Activated T-cell treated with anti-CD3 and anti-CD28 coated beads, Interleukin-2, amount 50 U/mL, for 72 hours (primary cell): Measurements from ENCODE around the gene TMEM61. TPM values are rescaled to one million over a fixed set of nuclear protein-coding genes. Genes with fewer than 3 reads are reported as not detected.

Experiments used
- ATAC-seq, 2 donors: fragments of 150-1000 bp; cut with Tn5 transposase; replicated peaks in 1 of 2; 2 replicates each; pipeline ENCODE4 v1.10.0; 2021; ENCODE audit warnings: moderate library complexity in 2 of 2, mild to moderate bottlenecking in 1 of 2
- DNase-seq, 2 donors: peaks; one replicate each; pipeline ENCODE4 v3.0.0; 2021 to 2022; ENCODE audit warnings: mixed read lengths in 1 of 2
- H3K27ac Mint-ChIP-seq: one replicate; pipeline ENCODE4 v1.8.0; 2022; ENCODE audit warnings: mild to moderate bottlenecking, moderate library complexity, mixed read lengths
- H3K27me3 Mint-ChIP-seq: one replicate; pipeline ENCODE4 v1.8.0; 2022; ENCODE audit warnings: low read depth, mixed read lengths
- H3K36me3 Mint-ChIP-seq, 2 donors: one replicate each; pipeline ENCODE4 v1.8.0; 2022; ENCODE audit warnings: mixed read lengths in 2 of 2, mild to moderate bottlenecking in 1 of 2; ENCODE audit not compliant: insufficient read depth in 2 of 2
- H3K4me1 Mint-ChIP-seq: one replicate; pipeline ENCODE4 v1.8.0; 2022; ENCODE audit warnings: low read depth, mixed read lengths
- H3K4me3 Mint-ChIP-seq, 2 donors: one replicate each; pipeline ENCODE4 v1.8.0; 2022; ENCODE audit warnings: mild to moderate bottlenecking in 2 of 2, mixed read lengths in 2 of 2, moderate library complexity in 2 of 2
- H3K9me3 Mint-ChIP-seq, 2 donors: one replicate each; pipeline ENCODE4 v1.8.0; 2022; ENCODE audit warnings: mixed read lengths in 2 of 2
- total RNA-seq, 2 donors: library from RNA; stranded (reverse); gene quantifications; one replicate each; pipeline ENCODE4 v1.2.3, GENCODE V29; 2022

The TMEM61 gene
- total RNA-seq, 2 donors from 2014 or later = not detected

DNA sequence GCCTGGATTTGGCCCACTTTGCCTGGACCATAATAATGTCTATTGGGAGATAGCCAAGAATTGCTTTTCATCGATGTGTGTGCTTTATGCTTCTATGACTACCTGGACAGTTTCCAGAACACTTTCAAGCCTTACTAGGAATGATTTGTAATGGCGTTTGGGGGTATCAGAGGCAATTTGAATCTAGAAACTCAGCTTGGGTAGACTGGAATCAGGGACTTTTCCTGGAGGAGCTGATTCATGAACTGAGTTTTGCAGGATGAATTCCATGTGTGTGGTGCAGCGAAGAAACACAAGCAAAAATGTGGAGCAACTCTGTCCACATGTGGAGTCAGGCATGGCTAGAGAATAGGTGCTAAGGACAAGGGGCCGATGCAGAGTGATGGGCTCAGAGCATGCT, 11.9 kb upstream of the TMEM61 start:
- ATAC-seq (no peak), DNase-seq (no peak)
- Mint-ChIP-seq H3K27ac (no peak overlapping the region), H3K36me3 (no peaks in the 10 kb centered on the region), H3K27me3 (peaks cover 38% of the 10 kb centered on the region), H3K4me3 (no peak overlapping the region), H3K4me1 (peaks cover 10% of the 10 kb centered on the region), H3K9me3 (no peaks in the 10 kb centered on the region)

DNA sequence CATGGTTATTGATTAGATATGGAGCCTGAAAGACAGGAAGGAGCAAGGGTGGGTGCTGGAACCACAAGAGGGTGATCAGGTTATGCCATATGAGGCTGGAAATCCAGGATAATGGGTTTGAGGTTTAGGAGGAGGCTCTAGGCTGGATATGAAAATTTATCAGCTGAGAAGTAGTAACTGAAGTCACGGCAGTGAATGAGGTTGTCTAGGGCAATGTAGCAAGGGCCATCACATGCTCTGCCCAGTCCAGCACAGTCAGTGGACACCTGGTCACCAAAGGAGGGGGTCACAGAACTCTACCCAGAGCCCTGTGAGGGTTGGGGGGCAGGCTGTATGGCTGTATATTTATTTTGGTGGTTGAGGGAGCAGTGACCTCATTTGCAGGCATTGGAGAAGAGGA, 10.5 kb upstream of the TMEM61 start:
- Mint-ChIP-seq H3K4me3 (no peak overlapping the region), H3K36me3 (no peaks in the 10 kb centered on the region), H3K27ac (no peak overlapping the region), H3K4me1 (peaks cover 10% of the 10 kb centered on the region), H3K27me3 (peaks cover 41% of the 10 kb centered on the region), H3K9me3 (no peaks in the 10 kb centered on the region)
- DNase-seq = no peak
- no peak for ATAC-seq

GRCh38 chr1:54970901-54971300, 9.5 kb upstream of the TMEM61 start:
- ATAC-seq = no peak
- H3K4me1 Mint-ChIP-seq = peaks cover 10% of the 10 kb centered on the region
- H3K27me3 Mint-ChIP-seq = peaks cover 49% of the 10 kb centered on the region
- H3K27ac Mint-ChIP-seq = no peak overlapping the region
- H3K9me3 Mint-ChIP-seq = no peaks in the 10 kb centered on the region
- no peaks in the 10 kb centered on the region for H3K36me3 Mint-ChIP-seq
- H3K4me3 Mint-ChIP-seq = no peak overlapping the region
- no peak for DNase-seq

- no peak for DNase-seq
- Mint-ChIP-seq H3K4me3 (no peak overlapping the region), H3K4me1 (peaks cover 10% of the 10 kb centered on the region), H3K27ac (no peak overlapping the region), H3K9me3 (no peaks in the 10 kb centered on the region), H3K36me3 (no peaks in the 10 kb centered on the region), H3K27me3 (peaks cover 45% of the 10 kb centered on the region)
- peak; percentile 50 to 71 for ATAC-seq
Measured at GRCh38 chr1:54971317-54971791, 9.1 kb upstream of the TMEM61 start.

- Mint-ChIP-seq H3K9me3 (no peaks in the 10 kb centered on the region), H3K27ac (no peak overlapping the region), H3K4me1 (peaks cover 10% of the 10 kb centered on the region), H3K27me3 (peaks cover 35% of the 10 kb centered on the region), H3K4me3 (no peak overlapping the region), H3K36me3 (no peaks in the 10 kb centered on the region)
- ATAC-seq = no peak
- DNase-seq = no peak
Measured at GRCh38 chr1:54972436-54972835, 8.0 kb upstream of the TMEM61 start.

GRCh38 chr1:54973205-54973921, 7.1 kb upstream of the TMEM61 start:
- DNase-seq = no peak
- Mint-ChIP-seq H3K27me3 (peaks cover 43% of the 10 kb centered on the region), H3K4me3 (no peak overlapping the region), H3K9me3 (no peaks in the 10 kb centered on the region), H3K4me1 (peaks cover 10% of the 10 kb centered on the region), H3K36me3 (no peaks in the 10 kb centered on the region), H3K27ac (no peak overlapping the region)
- ATAC-seq = no peak

DNA sequence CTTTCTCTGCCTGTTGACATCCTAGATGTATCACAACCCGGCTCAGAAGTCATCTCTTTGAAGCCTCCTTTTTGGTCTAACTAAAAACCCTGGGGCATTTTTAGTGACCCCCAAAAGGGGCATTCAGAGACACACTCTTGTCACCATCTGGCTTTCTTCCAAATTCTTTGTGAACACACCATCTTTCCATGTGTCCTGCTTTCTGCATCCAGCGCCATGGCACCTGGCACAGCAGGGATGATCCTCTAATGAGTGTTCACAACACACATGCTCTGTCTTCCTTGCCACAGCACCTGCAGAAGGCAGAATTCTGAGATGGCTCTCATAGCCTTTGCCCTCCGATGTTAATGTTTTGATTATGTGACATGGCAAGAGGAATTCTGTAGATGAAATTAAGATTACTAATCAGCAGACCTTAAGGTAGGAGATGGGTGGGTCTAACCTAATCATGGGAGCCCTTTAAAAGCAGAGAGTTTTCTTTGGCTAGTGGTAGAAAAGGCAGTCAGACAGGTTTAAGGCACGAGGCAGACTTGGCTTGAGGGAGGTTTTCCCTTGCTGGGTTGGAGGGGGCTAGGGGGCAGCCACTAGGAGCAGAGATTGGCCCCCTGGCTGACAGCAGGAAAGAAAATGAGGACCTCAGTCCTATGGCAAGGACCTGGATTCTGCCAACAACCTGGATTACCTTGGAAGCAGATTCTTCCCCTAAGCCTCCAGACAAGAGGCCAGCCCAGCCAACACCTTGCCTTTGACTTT, 4.9 kb upstream of the TMEM61 start:
- Mint-ChIP-seq H3K36me3 (no peaks in the 10 kb centered on the region), H3K4me3 (no peak overlapping the region), H3K9me3 (no peaks in the 10 kb centered on the region), H3K4me1 (peaks cover 10% of the 10 kb centered on the region), H3K27me3 (peaks cover 47% of the 10 kb centered on the region), H3K27ac (no peak overlapping the region)
- ATAC-seq = no peak
- no peak for DNase-seq

DNA sequence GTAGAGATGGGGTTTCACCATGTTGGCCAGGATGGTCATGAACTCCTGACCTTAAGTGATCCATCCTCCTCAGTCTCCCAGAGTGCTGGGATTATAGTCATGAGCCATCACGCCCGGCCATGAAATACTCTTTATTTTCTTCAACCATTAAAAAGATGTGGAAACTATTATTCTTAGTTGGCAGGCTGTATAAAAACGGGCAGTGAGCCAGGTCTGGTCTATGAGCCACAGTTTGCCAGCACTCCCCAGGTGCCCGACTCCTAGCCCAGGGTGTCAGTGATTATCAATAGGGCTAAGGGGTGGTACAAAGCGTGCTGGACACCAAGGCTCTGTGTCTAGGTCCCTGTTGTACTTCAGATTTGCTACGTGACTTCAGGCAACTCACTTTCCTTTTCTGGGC, 3.7 kb upstream of the TMEM61 start:
- peaks cover 1% of the 10 kb centered on the region for H3K4me1 Mint-ChIP-seq
- ATAC-seq = no peak
- peaks cover 47% of the 10 kb centered on the region for H3K27me3 Mint-ChIP-seq

DNA sequence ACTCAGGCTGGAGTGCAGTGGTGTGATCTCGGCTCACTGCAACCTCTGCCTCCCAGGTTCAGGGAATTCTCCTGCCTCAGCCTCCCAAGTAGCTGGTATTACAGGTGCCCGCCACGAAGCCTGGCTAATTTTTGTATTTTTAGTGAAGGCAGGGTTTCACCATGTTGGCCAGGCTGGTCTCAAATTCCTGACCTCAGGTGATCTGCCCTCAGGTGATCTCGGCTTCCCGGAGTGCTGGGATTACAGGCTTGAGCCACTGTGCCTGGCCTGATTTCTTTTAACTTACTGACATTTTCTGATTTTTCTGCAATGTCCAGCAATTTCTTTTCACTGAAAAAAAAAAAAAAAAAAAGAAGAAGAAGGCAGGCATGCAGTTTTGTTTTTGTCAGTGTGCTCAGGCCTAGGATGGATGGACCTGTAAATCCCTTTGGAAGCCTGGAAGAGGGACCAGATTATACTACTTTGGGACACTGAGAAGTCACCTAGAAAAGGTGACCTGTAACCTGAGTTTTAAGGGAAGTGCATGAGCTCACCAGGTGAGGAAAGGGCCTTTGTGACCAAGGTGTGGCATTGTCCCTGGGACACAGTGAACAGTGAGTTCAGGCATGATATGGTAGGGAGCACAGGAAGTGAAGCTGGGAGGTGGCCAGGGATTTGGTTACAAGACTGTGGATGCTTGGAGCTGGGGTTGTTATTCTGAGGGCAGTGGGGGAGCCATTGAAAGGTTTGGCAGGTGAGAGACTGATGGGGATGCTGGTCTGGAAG, 2.7 kb upstream of the TMEM61 start:
- no peak for DNase-seq

More for the DNA sequence above, 3.7 kb upstream of the TMEM61 start:
- Mint-ChIP-seq H3K36me3 (no peaks in the 10 kb centered on the region), H3K9me3 (no peaks in the 10 kb centered on the region), H3K4me3 (no peak overlapping the region), H3K27ac (no peak overlapping the region)
- DNase-seq = no peak

GRCh38 chr1:54978528-54979326, 1.7 kb upstream of the TMEM61 start:
- no peak for DNase-seq
- Mint-ChIP-seq H3K9me3 (no peaks in the 10 kb centered on the region), H3K27me3 (peaks cover 35% of the 10 kb centered on the region), H3K36me3 (no peaks in the 10 kb centered on the region), H3K27ac (no peak overlapping the region), H3K4me1 (no peaks in the 10 kb centered on the region), H3K4me3 (no peak overlapping the region)
- no peak for ATAC-seq

More for the DNA sequence above, 2.7 kb upstream of the TMEM61 start:
- Mint-ChIP-seq H3K4me1 (no peaks in the 10 kb centered on the region), H3K27ac (no peak overlapping the region), H3K36me3 (no peaks in the 10 kb centered on the region), H3K9me3 (no peaks in the 10 kb centered on the region), H3K4me3 (no peak overlapping the region), H3K27me3 (peaks cover 45% of the 10 kb centered on the region)
- no peak for ATAC-seq

DNA sequence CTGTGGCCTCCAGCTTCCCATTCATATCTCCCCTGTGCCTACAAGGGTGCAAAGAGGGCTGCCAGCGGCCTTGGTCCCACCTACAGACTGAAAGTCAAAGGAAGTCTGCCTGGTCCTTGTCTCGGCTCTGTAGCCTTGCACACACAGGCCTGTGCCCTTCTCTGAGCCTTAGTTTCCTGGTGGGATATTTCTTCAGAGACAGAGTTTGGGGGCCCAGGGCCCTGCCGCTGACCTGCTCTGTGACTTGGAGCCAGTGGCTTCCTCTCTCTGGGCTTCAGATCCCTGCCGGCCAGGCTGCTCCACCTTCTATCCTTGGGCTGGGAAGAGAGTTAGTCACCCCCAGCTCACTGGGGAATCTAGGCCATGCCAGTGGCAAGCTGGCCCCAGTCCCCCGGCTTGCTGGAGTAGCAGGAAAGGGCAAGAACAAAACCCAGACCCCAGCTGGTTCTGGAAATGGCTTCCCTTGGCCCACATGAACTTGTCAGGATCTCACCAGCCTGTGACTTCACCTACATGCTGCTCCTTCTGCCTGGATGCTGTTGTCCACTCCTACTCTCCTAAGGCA, 1.0 kb upstream of the TMEM61 start:
- ATAC-seq = no peak
- H3K4me1 Mint-ChIP-seq = no peaks in the 10 kb centered on the region
- H3K27ac Mint-ChIP-seq = no peak overlapping the region
- H3K27me3 Mint-ChIP-seq = peaks cover 34% of the 10 kb centered on the region
- no peak for DNase-seq
- no peaks in the 10 kb centered on the region for H3K36me3 Mint-ChIP-seq
- no peak overlapping the region for H3K4me3 Mint-ChIP-seq
- no peaks in the 10 kb centered on the region for H3K9me3 Mint-ChIP-seq

DNA sequence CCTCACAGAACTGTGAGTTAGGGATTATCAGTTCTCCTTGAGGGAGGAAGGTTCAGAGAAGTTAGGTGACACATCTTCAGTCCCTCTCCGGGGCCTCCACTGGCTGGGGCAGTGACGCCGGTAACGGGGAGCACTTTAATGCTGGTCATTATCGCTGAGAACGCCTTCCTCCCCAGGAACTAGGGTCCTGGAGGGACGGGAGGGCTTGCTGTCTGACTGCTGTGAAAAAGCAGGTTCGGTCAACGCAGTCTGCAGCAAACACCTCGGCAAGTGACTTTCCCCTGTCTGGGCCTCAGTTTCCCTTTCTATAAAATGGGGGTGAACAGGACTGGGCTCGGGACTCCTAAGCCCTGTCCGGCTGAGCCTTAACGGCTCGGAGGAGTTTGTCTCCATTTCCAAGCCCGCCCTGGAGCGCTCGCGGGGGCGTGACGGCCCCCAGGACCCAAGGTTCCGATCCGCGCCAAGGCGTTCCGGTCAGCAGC, 341 bp upstream of the TMEM61 start:
- no peaks in the 10 kb centered on the region for H3K4me1 Mint-ChIP-seq
- no peak for ATAC-seq
- H3K36me3 Mint-ChIP-seq = no peaks in the 10 kb centered on the region
- H3K27ac Mint-ChIP-seq = no peak overlapping the region
- H3K27me3 Mint-ChIP-seq = peaks cover 34% of the 10 kb centered on the region
- H3K4me3 Mint-ChIP-seq = no peak overlapping the region
- no peak for DNase-seq
- H3K9me3 Mint-ChIP-seq = no peaks in the 10 kb centered on the region
